GM12878 (cell line): ENCODE measurements around the gene TMPRSS13.

Source experiments
- E2F4 ChIP-seq: IDR thresholded peaks from 2 replicates; pipeline ENCODE4 v1.6.1; 2012; ENCODE audit warnings: low read depth, low read length, improper control_type of control experiment
- EZH2 ChIP-seq: IDR thresholded peaks from 2 replicates; pipeline ENCODE4 v1.6.1; 2012; ENCODE audit warnings: low read depth, mild to moderate bottlenecking, control low read depth, inconsistent platforms, low read length, borderline replicate concordance; ENCODE audit not compliant: control insufficient read depth
- FOXK2 ChIP-seq: fragments of 450-650 bp; IDR thresholded peaks from 2 replicates; pipeline ENCODE4 v1.6.1; 2017; ENCODE audit warnings: mild to moderate bottlenecking, moderate library complexity
- NR2C2 ChIP-seq: IDR thresholded peaks from 2 replicates; pipeline ENCODE4 v1.6.1; 2011; ENCODE audit warnings: borderline replicate concordance, low read depth; ENCODE audit not compliant: control insufficient read depth, insufficient read length
- SMC3 ChIP-seq: IDR thresholded peaks from 2 replicates; pipeline ENCODE4 v1.6.1; 2011; ENCODE audit warnings: low read length, improper control_type of control experiment, borderline replicate concordance
- TAF1 ChIP-seq: IDR thresholded peaks from 2 replicates; pipeline ENCODE4 v1.6.1; 2011; ENCODE audit warnings: mild to moderate bottlenecking, low read depth, low read length, borderline replicate concordance
- TF ChIP-seq, protein P1 (sequence below): fragments of 450-650 bp; formaldehyde crosslinking; IDR thresholded peaks from 2 replicates; pipeline ENCODE4 v1.4.0; 2020; ENCODE audit warnings: mild to moderate bottlenecking, moderate library complexity
- TF ChIP-seq, protein P2 (sequence below), 3 experiments: IDR thresholded peaks in 2 of 3; conservative IDR thresholded peaks in 1 of 3; 2 replicates each; pipeline ENCODE4 v1.5.1; 2011; ENCODE audit warnings: low read depth in 3 of 3, low read length in 3 of 3, mild to moderate bottlenecking in 3 of 3, control low read depth in 2 of 3, moderate library complexity in 2 of 3, inconsistent platforms in 1 of 3, mixed read lengths in 1 of 3; ENCODE audit not compliant: control insufficient read depth in 2 of 3, insufficient read depth in 1 of 3; ENCODE audit errors: extremely low read depth in 1 of 3
- TF ChIP-seq, protein P3 (sequence below): IDR thresholded peaks from 2 replicates; pipeline ENCODE4 v1.6.1; 2012; ENCODE audit warnings: mild to moderate bottlenecking, low read depth, low read length

DNA sequence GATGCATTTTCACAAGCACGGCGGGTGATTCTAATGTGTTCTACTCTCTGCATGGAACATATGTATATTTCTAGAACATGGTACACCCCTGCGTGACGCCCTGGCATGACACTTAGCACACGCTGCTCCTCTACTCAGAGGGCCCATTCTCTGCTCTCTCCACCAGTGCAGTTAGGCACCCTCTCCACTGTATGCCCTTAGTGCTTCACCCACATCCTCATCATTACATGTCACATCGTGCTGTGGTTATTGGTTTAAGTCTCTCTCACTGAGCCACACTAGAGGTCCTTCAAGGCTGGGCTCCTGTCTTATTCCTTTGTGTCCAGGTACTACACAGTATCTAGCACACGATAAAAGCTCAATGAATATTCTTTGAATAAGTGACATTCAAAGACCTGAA lies 16.7 kb downstream of the TMPRSS13 start:
- TF ChIP-seq TAF1 (no peak), NR2C2 (no peak), FOXK2 (no peak), EZH2 (no peak), E2F4 (no peak), SMC3 (no peak)
- TF ChIP-seq, protein P1, sequence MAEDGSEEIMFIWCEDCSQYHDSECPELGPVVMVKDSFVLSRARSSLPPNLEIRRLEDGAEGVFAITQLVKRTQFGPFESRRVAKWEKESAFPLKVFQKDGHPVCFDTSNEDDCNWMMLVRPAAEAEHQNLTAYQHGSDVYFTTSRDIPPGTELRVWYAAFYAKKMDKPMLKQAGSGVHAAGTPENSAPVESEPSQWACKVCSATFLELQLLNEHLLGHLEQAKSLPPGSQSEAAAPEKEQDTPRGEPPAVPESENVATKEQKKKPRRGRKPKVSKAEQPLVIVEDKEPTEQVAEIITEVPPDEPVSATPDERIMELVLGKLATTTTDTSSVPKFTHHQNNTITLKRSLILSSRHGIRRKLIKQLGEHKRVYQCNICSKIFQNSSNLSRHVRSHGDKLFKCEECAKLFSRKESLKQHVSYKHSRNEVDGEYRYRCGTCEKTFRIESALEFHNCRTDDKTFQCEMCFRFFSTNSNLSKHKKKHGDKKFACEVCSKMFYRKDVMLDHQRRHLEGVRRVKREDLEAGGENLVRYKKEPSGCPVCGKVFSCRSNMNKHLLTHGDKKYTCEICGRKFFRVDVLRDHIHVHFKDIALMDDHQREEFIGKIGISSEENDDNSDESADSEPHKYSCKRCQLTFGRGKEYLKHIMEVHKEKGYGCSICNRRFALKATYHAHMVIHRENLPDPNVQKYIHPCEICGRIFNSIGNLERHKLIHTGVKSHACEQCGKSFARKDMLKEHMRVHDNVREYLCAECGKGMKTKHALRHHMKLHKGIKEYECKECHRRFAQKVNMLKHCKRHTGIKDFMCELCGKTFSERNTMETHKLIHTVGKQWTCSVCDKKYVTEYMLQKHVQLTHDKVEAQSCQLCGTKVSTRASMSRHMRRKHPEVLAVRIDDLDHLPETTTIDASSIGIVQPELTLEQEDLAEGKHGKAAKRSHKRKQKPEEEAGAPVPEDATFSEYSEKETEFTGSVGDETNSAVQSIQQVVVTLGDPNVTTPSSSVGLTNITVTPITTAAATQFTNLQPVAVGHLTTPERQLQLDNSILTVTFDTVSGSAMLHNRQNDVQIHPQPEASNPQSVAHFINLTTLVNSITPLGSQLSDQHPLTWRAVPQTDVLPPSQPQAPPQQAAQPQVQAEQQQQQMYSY: no peak
- TF ChIP-seq, protein P2, sequence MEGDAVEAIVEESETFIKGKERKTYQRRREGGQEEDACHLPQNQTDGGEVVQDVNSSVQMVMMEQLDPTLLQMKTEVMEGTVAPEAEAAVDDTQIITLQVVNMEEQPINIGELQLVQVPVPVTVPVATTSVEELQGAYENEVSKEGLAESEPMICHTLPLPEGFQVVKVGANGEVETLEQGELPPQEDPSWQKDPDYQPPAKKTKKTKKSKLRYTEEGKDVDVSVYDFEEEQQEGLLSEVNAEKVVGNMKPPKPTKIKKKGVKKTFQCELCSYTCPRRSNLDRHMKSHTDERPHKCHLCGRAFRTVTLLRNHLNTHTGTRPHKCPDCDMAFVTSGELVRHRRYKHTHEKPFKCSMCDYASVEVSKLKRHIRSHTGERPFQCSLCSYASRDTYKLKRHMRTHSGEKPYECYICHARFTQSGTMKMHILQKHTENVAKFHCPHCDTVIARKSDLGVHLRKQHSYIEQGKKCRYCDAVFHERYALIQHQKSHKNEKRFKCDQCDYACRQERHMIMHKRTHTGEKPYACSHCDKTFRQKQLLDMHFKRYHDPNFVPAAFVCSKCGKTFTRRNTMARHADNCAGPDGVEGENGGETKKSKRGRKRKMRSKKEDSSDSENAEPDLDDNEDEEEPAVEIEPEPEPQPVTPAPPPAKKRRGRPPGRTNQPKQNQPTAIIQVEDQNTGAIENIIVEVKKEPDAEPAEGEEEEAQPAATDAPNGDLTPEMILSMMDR (IDR thresholded peaks at IDR 0.05 in 2 of 3, conservative IDR thresholded peaks at IDR 0.05 in 1 of 3; ENCODE audit: control insufficient read depth in 2 of 3, extremely low read depth in 1 of 3, insufficient read depth in 1 of 3, low read depth in 3 of 3, low read length in 3 of 3): no peak
- TF ChIP-seq, protein P3, sequence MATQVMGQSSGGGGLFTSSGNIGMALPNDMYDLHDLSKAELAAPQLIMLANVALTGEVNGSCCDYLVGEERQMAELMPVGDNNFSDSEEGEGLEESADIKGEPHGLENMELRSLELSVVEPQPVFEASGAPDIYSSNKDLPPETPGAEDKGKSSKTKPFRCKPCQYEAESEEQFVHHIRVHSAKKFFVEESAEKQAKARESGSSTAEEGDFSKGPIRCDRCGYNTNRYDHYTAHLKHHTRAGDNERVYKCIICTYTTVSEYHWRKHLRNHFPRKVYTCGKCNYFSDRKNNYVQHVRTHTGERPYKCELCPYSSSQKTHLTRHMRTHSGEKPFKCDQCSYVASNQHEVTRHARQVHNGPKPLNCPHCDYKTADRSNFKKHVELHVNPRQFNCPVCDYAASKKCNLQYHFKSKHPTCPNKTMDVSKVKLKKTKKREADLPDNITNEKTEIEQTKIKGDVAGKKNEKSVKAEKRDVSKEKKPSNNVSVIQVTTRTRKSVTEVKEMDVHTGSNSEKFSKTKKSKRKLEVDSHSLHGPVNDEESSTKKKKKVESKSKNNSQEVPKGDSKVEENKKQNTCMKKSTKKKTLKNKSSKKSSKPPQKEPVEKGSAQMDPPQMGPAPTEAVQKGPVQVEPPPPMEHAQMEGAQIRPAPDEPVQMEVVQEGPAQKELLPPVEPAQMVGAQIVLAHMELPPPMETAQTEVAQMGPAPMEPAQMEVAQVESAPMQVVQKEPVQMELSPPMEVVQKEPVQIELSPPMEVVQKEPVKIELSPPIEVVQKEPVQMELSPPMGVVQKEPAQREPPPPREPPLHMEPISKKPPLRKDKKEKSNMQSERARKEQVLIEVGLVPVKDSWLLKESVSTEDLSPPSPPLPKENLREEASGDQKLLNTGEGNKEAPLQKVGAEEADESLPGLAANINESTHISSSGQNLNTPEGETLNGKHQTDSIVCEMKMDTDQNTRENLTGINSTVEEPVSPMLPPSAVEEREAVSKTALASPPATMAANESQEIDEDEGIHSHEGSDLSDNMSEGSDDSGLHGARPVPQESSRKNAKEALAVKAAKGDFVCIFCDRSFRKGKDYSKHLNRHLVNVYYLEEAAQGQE: no peak
